Germinal center (tissue), 1 donor: ENCODE results near the gene PTX3.

Experiments used
- DNase-seq: peaks from one replicate; pipeline ENCODE4 v3.0.0; 2012; ENCODE audit warnings: mixed read lengths, low spot score

Gene PTX3

DNA sequence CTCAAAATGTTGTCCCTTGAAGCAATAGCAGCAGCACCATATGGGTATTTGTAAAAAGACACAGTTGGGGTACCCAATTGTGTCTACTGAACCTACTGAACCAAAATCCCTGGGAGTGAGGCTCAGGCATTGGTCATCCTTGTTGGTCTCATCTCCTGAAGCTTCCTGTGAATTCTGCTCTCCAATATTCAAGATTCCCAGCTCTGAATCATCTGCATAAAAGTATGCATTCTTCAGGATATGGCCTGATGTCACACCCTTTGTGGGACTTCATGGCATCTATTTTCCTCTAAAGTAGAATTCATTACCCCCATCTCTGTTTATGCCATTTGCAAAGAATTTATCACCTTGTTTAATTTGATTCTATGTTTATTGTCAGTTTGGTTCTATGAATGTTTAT is 13.3 kb upstream of the PTX3 start:
- no peak for DNase-seq

DNA sequence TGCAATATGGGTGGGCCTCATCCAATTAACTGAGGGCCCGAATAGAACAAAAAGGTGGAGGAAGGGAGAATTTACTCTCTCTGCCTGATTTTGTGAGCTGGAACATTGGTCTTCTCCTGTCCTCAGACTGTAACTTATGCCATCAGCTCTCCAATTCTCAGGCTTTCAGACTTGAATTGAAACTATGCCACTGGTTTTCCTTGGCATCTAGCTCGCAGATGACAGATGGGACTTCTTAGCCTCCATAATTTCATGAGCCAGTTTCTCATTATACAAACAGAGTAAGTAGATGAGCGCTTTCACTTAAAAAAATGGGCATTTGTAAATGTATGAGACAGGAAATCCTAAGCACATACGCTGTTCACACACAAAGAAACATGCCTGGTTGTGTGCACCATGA is 8.7 kb upstream of the PTX3 start:
- DNase-seq = no peak

DNA sequence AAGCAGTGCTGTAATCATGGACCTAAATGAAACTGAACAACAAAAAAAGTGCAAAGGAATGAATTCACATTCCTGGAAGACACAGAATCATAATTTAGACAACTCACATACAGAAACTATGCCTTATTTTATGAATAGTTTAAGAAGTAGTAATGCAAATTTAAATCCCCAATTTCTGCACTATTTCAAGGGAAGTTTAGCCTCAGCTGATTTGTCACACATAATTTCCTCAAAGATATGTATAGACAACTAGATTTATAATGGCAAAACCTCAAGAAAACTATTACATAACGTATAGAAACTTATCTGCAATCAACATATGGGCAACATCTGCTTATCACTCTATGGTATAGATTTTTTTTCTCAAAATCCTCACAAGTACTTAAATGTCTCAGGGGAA is 7.8 kb upstream of the PTX3 start:
- DNase-seq = no peak

DNA sequence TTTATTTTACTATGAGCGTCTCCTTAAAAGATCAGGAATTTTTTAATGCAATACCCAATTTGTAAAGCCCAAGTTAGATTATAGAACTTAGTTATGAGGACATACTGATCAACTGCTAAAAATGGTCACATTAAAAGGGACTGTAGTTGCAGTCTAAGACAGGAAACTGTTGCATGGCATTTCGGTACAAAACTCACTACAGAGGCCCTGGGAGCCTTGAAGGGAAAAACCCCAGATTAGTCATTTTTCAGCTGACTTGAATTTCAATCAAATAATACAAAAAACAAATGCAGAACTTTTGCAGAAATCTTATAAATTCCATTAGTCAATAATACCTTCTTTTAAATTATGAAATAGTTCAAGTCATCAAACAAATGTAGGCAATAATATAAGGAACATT is 6.9 kb upstream of the PTX3 start:
- DNase-seq = no peak

DNA sequence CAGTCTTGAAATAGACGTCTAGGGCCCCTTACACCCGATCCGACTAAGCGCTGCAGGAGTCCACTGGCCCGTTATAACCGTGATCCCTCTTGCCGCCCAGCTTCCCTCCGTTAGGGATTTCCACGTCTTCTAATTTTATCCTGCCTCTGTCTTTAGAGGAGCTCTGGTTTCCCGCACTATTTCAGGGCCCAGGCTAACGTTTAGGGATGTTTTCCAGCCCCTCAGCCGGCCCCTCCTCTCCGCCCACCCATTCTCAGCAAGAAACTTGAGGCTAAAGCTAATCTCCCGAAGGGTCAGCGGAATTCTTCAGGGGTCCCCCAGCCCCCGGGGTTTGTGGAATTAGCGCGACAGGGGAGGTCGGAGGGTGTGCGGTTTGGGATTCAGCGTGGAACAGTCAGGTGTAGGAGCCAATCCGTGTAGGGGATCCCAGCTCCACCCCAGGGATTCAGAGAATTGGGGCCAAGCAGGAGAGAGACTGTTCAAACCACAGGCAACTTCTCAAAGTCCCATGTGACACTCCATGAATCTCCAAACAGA is 1.6 kb downstream of the PTX3 start:
- no peak for DNase-seq

DNA sequence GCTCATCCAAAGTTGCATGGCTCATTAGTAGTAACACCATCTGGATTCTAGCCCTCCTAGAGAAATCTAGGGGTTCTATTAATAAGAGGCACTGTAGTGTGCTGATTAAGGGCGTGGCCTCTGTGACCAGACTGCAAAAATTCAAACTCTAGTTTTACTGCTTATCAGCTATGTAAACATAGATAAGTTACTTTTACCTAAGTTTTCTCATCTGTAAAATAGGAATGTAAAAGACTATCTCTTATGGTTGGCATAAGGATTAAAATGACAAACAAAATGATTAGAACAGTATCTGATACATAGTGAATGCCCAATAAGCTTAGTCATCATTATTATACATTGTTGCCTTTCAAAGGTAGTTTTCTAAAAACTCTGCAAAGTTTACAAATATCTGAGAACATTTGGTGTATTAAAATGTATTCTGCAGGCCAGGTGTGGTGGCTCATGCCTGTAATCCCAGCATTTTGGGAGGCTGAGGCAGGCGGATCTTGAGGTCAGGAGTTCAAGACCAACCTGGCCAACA is 4.5 kb downstream of the PTX3 start:
- no peak for DNase-seq

DNA sequence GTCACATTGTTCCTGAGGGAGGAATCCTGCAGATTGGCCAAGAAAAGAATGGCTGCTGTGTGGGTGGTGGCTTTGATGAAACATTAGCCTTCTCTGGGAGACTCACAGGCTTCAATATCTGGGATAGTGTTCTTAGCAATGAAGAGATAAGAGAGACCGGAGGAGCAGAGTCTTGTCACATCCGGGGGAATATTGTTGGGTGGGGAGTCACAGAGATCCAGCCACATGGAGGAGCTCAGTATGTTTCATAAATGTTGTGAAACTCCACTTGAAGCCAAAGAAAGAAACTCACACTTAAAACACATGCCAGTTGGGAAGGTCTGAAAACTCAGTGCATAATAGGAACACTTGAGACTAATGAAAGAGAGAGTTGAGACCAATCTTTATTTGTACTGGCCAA is 6.1 kb downstream of the PTX3 start:
- no peak for DNase-seq

DNA sequence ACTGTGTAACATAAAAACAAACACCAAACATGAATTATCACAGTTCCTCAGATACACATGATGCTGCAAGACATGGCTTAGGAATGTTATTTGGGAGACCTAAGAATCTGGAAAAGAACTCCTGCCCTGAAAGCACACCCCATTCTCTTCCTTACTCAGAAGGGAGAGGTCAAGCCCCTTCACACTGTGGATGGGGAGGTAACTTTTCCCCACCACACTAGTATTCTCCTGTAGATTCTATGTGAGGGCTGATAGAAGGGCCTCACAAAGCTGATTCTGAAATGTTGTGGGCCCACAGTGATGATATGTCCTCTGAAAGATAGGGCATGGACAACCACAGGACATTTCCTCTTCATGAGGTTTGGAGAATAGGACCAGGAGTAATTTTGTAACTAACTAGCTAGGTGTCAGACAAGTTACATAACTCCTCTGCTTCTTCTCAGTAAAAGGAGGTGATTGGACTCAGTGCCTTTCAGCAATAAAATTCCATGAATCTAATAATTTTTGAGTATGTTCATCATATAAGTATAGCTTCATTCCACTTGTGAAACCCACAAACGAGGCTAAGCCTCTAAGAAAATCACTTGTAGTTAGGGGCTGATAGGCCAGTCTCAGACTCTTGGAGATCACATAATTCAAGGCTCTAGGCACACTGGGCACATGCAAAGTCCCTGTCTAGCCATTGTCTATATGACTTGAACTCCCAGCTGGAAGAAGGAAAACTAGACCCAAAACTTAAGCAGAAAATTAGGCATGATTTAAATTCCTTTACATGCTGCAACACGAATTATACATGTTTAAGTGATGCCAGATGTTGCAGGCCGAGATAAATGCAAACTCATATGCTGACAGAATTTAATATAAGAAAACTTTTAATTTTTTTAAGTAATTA is 7.5 kb downstream of the PTX3 start:
- no peak for DNase-seq

DNA sequence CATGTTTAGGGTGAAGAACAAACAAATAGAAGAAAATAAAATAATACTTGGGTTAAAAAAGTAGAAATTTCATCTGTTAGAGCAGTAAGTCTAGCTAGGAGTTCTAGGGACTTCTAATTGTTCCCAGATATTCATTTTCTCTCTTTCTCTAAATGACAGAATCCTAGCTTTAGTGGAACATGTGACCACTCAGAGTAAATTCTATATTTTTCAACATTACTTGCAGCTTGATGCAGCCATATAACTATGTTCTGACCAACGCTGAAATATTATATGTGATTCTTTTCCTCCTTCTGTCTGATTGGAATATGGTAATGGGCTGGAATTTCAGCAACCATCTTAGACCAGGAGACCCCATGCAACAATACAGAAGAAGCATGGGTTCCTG is 8.1 kb downstream of the PTX3 start:
- no peak for DNase-seq

DNA sequence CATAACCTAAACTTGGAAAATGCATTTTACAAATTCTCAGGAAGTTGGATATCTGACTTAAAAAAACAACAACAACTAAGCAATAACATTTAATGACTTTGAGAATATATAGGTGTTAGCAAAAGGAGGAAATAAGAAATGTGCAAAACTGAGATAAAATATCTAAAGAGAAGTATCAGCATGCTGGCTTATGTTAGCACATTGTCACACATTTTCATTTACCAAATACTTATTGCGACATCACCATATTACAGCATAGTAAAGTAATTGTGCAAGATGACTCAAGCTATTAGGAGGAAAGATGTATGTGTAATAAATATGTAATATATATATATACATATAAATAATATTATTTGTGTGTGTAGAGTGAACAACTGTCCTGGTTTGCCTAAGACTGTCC is 9.2 kb downstream of the PTX3 start:
- DNase-seq = no peak

DNA sequence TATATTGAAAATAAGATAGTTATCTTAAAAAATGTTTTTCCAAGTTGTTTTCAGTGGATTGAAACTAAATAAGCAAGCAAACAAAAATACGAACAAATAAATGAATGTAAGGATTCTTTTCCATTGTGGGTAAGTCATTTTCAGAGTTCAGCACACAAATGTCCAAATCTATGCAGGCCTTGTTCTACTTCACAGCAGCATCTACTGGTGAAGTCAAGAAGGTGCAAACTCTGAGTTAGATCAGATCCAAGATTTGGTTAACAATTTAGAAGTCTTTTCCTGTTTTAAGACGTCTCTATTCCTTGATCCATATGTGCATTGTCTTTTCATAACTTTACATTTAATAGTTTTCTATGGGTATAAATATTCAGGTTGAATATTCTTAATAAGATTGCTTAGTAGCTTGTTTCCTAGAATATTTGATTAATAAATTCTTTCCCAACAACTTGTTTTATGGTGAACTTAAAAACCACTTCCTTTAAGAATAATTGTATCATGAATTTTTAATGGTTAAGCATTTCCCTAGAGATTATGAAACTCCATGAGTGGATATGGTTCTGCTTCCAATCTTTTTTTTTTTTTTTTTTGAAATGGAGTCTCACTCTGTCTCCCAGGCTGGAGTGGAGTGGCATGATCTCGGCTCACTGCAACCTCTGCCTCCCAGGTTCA is 10.5 kb downstream of the PTX3 start:
- DNase-seq = no peak

DNA sequence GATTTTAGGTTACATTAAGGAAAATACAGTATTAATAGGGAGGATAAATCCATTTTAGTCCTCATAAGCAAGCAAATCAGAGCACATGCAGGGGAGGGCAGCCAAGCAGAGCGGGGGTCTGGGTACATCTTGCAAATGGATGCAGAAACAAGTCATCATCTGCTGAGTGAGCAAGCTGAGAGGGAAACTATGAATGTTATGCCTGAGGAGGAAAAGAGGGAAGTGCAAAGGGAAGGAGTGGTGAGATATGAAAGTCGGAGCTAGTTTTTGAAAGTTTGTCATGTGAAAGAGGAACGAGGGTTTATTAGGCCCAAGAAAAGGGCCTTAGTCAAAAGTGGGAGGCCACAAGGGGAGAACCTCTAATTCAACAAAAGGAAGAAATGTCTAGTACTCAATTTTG is 15.4 kb downstream of the PTX3 start:
- no peak for DNase-seq

DNA sequence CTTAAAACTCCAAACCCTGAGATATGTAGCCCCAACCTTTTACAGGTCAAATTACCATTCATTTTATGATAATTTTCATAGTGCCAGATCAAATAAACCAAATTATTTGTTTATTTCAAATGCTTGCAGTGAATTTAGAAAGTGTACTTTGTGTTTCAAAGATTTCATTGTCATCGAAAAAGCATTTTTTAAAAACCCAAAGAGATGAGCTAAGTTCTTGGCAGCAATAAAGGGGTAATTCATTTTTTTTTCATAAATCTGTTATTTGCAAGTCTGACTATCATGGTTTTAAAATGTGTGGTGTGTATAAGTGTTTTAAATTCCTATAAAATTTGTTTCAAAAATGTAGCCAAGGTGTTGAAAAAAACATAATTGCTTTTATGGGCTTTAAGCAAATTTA is 17.2 kb downstream of the PTX3 start:
- DNase-seq = no peak

DNA sequence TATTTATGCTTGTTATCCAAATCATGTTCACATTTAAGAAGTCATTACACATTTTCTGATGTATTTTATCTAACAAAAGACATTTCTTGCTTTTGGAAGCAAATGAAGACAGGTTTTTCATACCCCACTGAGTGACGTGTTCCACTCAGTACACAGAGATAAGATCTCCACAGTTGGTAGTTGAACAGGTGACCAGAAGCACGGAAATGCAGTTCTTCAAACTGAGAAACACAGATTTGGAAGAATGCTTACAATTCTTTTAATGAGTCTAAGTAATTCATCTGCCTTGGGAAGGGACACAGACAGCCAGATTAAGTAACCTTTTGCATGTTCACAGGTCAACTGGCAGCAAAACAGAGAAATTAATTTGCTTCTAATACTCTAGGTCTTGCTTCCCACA is 23.1 kb downstream of the PTX3 start:
- DNase-seq = no peak

DNA sequence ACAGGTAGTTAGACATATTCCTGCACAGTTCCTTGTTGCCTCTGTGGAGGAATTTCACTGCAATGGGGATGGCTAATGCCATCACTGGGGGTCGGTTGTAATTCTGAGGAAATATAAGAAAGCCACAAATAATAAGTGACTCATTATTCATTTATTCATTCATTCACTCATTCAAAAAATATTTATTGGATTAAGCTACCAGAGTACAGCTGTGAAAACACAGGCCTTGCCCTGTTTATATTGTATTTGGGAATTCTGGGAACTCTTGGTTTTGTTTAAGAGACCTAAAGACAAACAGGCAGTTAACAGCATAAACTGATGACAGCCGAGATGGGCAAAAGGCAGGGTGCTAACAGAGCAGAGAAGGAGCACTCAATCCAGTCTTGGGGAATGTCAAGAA is 23.6 kb downstream of the PTX3 start:
- no peak for DNase-seq

DNA sequence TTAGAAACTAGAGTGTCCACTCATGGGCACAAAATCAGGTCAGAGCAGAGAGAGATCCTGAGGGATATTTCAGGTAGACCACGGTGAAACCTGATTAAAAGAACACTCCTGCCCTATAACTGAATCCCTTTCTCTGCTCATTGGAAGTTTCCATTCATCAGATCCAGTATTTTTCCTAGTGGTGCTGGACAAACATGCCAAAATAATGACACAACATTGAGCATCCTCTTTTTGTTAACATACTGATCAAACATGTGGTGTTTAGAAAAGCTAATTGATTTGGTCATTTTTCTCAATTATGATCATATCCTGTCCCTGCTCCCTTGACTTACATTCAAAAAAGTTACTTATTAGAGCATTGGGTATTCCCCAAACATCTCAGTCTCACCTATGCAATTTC is 27.2 kb downstream of the PTX3 start:
- DNase-seq = no peak

DNA sequence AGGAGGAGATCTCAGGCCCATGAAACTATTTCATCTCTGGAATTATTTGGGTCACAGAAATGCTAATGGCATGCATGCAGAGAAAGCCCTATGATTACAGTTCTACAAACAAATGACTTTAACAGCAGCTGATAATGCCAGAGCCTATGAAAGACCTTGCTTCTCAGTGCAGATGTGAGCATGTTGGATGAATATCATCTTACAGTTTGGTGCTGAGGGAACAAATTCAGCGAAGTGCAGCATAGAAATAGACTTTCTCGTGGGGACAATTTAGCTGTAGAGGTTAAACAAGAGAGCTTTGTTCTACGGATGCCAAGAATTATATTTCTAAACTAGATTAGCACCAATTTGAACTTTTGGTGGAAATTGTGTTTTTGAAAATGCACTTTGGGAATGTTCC is 27.7 kb downstream of the PTX3 start:
- DNase-seq = no peak

DNA sequence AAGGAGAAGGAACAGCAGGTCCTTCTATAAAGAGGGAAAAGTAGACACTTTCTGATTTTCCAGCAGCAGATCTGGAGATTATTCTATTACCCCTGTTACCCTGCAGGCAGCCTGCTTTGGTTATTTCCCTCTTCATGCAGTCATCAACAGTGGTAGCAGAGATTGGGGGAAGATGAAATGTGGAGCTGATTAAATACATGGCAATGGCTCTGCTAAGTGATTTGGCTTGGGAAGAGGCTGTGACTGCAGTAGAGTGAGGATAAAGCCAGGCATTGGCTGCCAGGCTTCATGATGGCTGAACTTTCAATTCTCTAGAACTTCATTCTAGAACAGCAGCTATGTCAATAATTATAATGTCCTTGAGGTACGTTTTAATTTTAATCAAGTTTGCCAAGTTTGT is 29.1 kb downstream of the PTX3 start:
- no peak for DNase-seq

DNA sequence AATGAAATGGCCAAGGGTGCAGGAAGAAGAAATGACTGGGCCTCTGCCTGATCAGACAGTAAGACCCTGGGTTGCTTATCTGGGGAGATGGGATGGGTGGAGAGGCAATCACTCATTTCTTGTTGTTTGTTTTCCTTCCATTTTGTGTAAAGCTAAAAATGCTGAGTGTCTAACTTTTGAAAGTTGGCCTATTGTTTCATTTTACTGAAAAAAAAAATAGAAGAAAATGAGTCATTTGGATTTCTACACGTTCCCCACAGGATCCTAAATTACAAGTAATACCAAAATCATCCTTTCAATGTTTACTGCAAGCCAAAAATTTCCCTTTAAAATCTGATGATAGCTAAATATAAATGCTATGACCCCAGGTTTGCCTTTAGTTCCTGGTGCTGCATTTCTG is 30.6 kb downstream of the PTX3 start:
- DNase-seq = no peak

DNA sequence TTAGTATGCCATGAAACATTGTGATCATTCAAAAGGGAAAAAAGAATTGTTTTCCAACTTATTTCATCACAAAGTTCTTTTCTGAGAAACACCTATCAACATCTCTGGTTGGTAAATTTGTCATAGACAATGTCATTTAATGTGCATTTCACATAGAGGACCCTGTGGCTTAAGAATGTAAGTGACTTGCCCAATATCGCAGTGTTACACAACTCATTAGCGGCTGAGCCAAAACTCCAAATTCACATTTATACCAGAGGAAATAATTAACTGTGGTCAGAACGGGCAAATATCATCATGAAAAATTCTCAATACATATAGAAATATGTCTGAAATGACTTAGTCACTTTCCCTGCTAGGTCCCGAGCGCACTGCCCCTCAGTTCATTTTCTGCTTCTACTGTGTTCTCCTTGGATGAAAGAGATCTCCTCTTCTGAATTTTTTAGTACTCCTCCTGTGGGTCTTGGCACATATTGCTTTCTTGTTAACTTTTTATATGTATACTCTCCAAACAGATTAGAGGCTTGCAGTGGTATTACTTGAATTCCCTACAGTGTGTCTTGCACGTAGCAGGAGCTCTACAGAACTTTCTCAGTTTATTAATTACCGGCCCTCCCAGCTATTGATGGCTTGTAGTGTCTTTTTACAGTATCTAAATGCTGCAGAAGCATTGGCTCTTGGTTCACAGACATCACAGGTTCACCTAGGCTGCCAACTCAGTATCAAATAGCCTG is 33.1 kb downstream of the PTX3 start:
- DNase-seq = no peak

DNA sequence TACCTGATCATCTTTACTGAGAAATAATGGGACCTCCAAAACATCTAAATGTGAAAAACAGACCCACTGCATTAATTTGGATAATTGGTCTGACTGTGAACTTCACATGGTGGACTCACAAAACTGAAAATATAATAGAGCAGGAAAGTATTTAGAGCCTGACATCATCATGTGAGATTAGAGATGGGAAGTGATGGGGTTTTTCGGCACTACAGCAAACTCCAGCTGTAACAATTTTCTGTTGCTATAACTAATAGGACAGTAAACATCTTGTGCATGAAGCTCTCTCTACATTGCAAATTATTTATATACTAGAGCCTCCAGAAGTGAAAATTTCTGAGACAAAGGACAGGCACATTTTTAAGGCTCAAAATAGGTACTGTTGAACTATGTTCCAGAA is 34.4 kb downstream of the PTX3 start:
- DNase-seq = no peak

DNA sequence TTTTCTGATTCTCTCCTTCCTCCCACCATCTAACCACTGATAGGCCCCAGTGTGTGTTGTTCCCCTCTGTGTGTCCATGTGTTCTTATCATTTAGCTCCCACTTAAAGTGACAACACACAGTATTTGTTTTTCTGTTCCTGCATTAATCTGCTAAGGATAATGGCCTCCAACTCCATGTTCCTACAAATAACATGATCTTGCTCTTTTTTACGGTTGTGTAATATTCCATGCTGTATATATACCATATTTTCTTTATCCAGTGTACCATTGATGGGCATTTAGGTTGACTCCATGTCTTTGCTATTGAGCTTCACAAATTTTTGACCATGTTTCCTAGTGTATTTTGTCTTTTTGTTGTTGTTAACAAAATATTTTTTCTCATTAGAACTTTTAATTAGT is 36.0 kb downstream of the PTX3 start:
- DNase-seq = no peak
